ENCODE data around the gene SCRN1.

SCRN1 gene

DNA sequence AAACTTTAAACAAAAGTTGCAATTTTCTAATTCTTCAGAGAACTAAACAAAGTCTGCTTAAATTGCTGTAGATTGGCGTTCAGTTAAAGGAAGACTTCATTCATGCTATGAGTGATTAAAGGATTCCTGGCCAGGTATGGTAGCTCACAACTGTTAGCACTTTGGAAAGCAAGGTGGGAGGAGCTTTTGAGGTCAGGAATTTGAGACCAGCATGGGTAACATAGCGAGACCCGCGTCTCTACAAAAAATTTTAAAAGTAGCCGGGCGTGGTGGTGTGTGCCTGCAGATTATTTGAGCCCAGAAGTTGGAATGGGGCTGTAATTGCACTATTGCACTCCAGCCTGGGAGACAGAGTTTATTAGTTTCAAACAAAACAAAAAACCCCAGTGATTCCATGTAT, 13.5 kb upstream of the SCRN1 start:
- DNase-seq: no peak

DNA sequence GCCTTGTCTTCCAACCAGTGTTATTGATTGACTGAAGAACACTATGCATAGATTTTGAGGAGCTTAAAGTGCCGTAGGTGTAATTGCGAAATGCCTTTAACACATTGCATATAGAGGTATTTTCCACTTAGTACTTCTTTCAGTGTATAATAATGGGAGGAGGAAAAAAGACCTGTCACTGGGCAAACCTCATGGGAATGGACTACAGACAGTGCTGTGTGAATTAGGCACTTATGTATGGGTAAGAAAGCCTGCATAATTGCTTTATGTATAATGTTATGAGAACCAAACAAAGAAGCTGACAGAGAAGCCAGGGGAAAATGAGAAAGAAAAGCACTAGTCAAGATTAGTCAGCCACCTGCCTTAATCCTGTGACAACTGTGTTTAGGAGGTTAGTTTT, 12.4 kb upstream of the SCRN1 start:
- DNase-seq: no peak

DNA sequence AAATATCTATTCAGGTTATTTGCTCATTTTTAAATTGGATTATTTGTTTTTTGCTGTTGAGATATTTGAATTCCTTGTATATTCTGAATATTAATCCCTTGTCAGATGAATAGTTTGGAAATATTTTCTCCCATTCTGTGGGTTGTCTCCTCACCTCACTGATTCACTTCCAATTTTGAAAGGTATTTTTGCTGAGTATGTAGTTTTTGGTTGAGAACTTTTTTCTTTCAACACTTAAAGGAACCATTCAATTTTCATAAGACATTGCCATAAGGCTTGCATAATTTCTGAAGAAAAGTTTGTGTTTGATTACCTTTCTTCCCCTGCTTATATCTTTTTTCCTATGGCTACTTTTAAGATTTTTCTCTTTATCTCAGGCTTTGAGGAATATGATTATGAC, 8.9 kb upstream of the SCRN1 start:
- no peak for DNase-seq

DNA sequence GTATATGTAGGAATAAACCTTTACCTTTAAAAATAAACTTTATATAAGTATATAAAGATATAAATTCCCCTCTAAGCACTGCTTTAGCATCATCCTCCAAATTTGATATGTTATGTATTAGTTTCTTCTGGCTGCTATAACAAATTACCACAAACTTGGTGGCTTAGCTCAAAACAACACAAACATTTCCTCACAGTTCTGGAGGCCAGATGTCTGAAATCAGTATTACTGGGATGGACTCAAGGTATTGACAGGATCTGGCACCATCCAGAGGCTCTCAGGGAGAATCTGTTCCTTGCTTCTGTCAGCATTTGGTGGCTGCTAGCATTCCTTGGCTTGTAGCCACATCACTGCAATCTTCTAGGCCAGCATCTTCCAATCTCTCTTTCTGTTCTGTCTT, 6.7 kb upstream of the SCRN1 start:
- DNase-seq: no peak

DNA sequence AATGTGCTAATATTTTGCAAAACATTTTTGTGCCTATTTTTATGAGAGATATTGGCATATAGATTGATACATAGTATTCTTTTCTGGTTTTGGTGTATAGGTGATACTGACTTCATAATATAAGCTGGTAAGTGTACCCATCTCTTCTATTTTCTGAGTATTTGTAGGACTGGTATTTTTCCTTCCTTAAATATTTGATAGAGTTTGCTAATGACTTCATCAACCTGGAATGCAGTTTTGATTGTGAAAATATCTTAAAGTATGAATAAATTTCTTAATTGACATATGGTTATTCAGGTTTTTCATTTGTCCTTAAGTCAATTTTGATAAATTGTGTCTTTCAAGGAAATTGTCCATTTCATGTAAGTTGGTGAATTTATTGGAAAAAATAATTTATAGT, 6.1 kb upstream of the SCRN1 start:
- no peak for DNase-seq

DNA sequence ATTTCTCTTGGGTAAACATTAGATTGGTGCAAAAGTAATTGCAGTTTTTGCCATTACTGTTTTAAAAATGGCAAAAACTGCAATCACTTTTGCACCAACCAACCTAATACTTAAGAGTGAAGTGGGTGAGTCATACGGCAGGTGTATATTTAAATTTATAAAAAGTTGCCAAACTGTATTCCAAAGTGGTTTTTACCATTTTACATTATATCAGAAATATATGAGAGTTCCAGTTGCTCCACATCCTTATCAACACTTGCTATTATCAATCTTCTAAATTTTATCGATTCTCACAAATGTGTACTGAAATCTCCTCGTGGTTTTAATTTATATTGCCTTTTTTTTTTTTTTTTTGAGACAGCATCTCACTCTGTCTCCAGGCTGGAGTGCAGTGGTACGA, 3.5 kb upstream of the SCRN1 start:
- no peak for DNase-seq

DNA sequence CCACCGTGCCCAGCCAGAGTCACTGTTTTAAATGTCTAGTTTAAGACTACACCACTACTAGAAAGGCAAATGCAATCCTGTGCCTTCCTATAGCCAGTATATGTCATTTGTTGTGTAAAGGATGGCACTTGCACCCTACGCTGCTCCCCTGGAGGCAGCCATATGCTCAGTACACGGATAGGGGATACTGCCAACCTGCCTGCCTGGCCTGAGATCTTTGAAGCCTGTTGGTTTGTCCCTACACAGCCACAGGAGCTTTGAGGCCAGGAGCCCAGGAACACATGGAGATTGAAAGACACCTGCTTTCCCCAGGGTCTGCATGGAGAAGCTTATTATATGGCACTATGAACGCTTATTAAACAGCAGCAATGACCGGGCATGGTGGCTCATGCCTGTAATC, 2.3 kb upstream of the SCRN1 start:
- no peak for DNase-seq

DNA sequence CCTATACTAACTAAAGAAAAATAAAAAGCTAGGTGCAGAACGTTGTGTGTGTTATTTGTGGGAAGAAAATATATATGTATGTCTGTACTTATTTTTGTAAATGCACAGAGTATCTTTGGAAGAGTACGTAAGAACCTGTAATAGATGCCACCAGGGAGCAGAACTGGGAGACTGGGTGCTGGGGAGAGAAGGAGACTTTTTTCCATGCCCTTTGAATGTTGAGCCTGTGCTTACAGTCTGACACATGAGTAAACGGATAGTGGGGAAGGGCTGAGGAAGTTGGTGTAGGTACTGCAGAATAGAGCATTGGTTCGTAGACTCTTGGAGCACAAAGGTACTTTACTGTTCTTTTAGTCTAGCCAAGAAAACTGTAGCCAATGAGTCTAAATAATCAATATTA, 1.3 kb upstream of the SCRN1 start:
- no peak for DNase-seq

DNA sequence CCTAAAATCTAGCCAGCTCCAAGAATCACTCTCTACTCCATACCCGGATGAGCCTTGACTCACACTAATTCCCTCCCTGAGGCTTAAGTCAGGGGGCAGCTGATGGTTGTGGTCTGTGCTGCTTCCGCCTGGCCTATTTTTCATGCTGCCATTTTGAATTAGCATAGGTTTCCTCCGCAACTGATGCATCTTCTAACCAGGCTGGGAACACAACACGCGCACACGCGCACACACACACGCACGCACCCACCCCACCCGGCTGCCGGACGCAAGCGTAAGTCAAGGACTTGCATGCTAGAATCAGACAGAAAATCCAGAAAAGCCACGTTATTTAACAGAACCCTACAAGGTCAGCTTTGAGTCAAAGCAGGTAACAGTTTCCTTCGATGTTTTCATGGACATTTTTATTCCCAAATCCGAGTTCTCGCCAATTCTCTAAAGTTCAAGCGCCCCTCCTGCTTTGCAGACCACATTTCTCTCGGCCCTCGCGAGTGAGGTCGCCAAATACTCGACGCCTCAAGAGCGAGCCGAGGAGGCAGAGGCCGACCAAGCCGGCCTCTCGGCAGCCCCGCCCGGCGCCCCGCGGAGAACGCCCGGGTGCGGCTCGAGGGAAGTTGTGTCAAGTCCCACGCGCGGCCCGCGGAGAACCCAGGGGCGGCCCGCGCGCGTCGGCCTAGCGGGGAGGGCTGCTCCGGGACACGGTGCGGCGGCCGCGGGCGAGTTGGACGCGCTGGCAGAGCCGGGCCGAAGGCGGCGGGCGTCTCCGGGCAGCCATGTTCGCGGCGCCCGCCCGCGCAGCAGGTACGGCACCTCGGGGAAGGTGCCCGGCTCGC, 961 bp downstream of the SCRN1 start:
- no peak for DNase-seq

DNA sequence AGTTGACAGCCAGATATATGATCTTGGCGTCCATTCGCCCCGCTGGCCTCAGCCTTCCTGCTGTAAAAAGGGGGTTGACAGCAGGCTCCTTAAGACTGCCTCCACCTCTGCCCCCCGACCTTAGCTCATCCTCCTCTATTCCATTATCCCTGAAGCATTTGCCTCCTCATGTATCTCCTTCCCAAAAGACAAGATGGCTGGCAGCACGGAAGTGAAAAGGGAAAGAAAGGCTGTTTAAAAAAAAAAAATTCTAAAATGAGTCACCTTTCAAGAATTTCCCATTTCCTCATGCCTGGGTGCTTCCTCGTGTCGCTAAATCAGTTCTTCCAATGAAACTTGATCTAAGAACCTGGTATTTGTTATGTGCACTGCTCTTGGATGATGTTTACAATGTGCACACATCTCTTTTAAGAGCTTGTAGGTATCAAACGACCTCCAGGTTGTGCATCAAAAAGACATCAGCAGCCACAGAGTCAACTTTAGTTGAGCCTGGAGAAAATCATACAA, 1.7 kb downstream of the SCRN1 start:
- DNase-seq: no peak

DNA sequence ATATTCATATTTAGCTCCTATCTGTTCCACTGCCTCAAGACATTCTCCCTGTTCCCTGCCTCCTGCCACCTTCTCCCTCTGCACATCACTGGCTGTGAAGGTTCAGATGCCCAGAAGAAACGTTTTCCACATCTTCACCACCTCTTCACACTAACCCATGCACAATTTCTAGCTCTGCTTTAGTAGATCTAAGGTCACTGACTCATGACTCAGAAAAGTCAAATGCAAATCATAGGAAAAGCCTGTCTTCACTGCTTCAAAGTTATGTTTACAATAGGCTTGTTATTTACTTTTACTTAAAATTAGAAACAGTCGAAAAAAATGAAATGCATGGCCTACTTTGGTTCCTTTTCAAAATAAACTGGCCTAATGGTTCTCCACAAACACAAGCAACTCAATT, 2.5 kb downstream of the SCRN1 start:
- DNase-seq: no peak

DNA sequence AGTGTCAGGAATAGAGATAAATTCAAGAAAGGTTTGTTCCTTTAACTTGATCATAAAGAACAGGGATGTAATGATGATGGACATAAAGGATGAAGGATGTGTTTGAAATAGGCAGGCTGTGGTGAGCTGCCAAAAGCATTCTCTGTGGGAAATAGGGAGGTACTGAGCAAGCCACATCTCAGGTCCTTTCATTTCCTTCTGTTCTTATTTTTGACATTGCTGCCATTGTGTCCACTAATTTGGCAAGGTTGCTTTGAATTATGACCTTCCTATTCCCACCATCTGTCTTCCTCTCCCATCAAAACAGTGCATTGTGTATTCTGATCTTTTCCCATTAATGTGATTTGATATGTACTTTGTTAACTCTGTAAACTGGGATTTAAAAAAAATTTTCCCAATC, 9.4 kb downstream of the SCRN1 start:
- no peak for DNase-seq

DNA sequence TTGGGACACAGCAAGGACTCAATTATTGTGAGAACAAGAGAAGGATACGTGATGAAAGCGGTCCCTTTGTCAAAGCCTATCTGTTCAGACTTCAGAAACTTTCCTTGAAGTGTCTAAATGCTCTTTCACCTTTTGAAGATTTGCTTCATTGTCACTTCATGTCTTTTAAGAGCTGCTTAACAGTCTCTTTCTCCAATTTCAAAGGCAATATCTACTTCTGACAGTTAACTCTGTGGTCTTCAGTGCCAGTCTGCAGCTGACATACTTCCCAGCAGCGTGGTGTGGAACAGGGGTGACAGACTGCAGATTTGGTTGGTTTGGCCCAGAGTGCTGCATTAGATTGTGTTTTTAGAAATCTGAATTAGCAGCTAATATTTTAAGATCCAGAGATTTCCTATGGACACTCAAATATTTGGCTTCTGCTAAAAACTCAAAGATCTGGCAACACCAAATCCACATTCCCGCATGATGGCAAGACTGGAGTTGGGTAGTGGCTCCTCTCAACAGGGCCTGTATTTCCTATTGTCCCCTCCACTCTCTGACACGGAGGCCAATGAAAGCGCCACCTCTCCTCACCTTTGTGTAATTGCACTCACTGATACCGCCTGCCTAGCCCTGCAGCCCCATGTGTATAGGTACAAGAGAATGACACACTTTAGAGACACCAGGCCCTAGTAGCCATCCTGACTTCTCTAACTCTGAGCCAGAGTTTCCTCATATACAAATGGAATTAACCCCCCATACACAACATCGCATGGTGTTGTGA, 11.5 kb downstream of the SCRN1 start:
- no peak for DNase-seq

DNA sequence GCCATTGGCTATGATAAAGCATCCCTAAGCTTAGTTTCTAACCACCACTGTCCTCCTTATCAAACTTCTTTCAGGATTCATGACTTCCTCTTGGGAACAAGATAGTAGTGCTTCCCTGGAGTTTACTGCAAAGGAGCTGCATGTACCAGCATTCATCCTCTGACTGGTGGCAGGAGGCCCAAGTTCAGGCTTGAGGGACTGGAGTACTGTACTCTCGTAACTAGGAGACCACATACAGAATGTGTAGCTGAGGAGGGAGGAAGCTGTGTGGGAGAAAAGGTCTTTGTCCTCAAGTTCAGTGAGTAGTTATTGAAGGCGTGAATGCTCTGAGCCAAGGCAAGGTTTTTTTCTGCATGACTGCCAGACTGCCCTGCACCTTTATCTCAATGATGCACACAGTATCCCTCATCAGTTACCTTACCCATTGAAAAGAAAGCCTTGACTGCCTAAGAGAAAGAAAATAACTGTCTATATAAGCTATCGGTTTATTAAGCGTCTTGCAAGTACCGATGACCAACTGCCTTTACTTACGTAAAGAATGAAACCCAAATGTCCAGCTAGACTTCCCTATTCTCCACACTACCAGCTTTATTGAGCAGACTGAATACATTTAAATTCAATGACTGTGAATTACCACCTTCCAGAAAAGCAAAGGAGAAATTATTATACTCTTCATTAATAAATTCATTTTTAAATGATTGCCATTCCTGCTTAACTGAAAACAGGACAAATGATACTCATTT, 12.8 kb downstream of the SCRN1 start:
- no peak for DNase-seq

DNA sequence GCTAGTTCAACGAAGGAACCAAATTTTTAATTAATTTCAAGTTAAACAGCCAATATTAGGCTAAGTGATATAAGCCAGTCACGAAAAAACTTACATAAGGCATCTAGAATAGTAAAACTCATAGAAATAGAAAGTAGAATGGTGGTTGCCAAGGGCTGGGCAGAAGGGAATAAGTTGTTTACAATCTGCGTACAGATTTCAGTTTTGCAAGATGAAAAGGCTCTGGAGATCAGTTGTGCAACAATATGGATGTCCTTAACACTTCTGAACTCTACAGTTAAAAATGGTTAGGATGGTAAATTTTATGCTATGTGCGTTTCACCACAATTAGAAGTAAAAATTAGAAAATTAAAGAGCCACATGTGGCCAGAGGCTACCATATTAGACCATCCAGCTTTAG, 13.3 kb downstream of the SCRN1 start:
- no peak for DNase-seq

DNA sequence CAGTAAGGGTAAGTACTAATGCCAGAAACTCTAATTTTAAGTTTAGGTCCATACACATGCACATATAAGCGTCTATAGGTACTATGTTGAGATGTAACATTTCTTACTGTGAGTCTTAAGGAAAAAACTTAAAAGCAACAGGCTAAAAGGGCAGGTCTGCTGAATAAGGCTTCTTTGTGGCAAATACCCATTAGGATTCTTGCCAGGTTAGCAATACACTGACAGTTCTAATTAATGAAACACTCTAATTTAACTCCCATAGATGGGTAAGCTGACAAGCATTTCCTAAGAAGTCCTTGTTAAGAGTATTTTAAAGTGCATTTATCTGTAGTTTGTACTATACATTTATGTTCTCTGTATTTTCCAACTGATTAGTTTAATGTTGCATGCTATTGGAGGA, 14.0 kb downstream of the SCRN1 start:
- no peak for DNase-seq

DNA sequence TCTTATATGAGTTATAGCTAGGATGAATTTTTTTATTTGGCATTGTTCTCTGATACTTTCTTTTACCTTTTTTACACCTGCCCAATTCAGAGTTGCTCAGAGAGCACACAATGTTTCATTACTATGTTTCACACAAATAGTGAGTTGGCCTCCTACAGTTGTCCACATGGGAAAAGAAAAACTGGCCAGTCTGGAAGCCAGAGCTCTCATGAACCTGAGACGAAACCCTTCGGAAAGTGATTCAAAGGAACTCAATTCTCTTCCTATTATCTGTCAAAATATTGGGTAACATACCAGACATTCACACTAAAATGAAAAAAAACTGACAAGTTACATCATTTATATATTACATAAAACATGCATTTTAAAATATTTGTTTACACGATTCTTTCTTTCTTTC, 15.3 kb downstream of the SCRN1 start:
- DNase-seq: no peak

DNA sequence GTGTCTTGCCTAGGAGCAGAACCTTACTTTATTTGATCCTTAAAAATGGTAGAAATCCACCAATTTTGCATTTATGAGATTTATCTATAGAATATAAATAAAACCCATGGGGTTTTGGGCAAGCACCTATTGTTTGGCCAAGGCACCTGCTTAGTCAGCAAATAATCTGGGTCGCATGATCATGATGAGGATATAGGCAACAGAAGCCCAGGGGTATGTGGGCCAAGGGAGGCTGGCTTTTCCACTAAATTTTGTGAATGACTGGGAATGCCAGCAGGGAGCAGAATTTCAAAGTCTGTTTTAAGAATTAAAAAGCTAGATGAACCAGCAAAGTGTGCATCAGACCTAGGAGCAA, 17.3 kb downstream of the SCRN1 start:
- DNase-seq: no peak

DNA sequence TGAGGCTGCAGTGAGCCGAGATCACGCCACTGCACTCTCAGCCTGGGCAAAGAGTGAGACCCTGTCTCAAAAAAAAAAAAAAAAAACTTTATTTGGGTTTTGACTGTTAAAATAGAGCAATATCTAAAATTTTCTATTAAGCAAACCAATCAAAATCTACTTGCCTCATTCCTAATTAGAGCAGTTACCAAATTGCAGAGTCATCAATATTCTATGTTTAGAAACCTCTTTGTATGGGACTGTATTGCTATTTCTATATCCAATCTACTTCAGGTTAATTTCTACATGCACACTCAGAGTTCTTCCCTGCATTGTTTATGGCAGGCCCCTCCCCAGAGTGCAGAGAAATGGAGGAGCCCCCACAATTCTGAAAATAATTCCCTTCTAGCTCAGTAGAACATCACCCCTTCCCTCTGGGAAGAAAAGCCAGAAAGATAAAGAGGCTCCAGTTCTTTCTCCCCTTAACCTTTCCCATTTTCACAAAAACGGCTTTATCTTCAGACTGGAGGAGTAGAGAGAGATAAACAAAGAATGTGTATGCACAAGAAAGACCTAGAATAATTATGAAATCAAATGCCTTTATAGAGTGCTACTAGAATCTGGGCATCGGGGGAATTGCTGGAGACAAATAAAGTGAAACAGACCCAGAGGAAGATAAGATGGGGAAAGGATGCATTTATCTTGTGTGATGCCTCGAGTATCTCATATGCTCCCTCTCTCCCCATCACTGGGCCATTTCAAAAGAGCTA, 17.9 kb downstream of the SCRN1 start:
- DNase-seq: no peak

DNA sequence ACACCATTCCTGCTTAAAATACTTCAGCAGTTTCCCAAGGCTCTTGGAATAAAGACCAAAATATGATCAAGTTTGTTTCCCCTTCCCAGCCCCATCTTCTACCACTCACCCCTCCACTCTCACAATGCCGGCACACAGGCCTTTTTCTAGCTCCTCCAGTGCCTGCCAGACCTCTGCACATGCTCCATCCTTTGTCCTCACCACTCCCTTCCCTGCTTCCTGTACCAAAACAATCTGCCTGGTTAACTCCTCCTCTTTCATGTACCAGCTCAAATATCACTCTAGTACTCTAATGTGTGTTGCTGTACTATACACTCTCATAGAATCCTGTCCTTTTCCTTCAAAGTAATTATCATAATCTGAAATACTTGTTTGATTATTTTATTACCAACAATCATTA, 19.4 kb downstream of the SCRN1 start:
- no peak for DNase-seq

DNA sequence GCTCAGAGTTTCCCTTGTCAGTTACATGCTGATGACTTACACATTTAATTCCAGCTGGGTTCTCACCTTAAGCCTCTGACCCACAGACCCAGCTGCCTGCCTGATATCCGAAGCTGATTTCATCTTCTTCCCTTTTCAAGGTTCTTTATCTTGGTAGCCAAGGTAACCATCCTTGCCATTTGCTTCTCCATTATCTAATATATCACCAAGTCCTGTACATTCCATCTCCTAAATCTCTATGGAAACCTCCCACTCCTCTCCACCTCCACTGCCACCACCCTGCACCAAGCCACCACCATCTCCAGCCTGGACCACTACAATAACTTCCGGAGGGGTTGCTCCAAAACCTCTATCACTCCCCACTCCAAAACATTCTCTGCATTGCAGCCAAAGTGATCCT, 19.9 kb downstream of the SCRN1 start:
- DNase-seq: no peak

DNA sequence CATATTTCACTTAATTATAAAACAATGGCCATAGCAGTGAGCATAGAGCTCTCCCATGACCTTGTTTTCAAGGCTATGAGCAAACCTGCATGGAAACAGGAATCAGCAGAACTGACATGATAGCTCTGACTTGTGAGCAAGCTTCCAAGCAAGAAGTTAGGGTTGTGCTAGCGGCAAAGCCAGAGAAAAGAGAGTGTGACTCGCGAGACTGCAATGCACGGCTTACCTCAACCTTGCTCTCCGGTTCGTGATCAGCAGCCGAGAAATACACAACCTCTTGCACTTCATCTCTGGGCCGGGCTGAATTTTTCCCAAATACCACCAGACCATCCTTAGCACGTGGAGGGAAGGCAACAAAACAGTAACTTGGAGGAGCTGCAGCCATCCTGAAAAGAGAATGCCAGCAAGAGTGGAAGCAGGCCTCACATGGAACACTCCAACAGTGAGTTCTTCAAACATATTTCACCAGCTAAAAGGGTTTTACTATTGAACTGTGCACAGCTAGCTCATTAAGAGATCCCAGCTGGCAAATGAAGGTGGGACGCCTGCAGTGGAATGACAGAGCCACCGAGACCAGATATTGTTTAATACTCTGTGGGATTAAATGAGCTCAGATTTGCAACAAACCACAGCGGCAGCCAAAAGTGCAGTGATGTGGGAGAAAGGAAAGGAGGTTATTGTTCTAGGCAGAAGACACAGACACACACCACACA, 20.8 kb downstream of the SCRN1 start:
- no peak for DNase-seq

Data from NCI-H2081 treated with DMSO at 0.1 percent for 48 hours (cell line).